HFF-Myc (cell line): ENCODE data around the gene TRO.

Source experiments
- DNase-seq: peaks from one replicate; pipeline ENCODE4 v3.0.0-alpha.2; 2011; ENCODE audit warnings: low read depth; ENCODE audit errors: extremely low read depth
- H3K4me3 ChIP-seq: replicated peaks from 2 replicates; pipeline ENCODE4 v1.5.1; 2011; ENCODE audit warnings: low read depth, mild to moderate bottlenecking, control low read depth, low read length
- TF ChIP-seq, protein P1 (sequence below): IDR thresholded peaks from 2 replicates; pipeline ENCODE4 v1.5.1; 2012; ENCODE audit warnings: mild to moderate bottlenecking, low read depth, low read length, control low read depth; ENCODE audit errors: missing control alignments

The TRO gene, protein sequence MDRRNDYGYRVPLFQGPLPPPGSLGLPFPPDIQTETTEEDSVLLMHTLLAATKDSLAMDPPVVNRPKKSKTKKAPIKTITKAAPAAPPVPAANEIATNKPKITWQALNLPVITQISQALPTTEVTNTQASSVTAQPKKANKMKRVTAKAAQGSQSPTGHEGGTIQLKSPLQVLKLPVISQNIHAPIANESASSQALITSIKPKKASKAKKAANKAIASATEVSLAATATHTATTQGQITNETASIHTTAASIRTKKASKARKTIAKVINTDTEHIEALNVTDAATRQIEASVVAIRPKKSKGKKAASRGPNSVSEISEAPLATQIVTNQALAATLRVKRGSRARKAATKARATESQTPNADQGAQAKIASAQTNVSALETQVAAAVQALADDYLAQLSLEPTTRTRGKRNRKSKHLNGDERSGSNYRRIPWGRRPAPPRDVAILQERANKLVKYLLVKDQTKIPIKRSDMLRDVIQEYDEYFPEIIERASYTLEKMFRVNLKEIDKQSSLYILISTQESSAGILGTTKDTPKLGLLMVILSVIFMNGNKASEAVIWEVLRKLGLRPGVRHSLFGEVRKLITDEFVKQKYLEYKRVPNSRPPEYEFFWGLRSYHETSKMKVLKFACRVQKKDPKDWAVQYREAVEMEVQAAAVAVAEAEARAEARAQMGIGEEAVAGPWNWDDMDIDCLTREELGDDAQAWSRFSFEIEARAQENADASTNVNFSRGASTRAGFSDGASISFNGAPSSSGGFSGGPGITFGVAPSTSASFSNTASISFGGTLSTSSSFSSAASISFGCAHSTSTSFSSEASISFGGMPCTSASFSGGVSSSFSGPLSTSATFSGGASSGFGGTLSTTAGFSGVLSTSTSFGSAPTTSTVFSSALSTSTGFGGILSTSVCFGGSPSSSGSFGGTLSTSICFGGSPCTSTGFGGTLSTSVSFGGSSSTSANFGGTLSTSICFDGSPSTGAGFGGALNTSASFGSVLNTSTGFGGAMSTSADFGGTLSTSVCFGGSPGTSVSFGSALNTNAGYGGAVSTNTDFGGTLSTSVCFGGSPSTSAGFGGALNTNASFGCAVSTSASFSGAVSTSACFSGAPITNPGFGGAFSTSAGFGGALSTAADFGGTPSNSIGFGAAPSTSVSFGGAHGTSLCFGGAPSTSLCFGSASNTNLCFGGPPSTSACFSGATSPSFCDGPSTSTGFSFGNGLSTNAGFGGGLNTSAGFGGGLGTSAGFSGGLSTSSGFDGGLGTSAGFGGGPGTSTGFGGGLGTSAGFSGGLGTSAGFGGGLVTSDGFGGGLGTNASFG (N-terminal part only)

DNA sequence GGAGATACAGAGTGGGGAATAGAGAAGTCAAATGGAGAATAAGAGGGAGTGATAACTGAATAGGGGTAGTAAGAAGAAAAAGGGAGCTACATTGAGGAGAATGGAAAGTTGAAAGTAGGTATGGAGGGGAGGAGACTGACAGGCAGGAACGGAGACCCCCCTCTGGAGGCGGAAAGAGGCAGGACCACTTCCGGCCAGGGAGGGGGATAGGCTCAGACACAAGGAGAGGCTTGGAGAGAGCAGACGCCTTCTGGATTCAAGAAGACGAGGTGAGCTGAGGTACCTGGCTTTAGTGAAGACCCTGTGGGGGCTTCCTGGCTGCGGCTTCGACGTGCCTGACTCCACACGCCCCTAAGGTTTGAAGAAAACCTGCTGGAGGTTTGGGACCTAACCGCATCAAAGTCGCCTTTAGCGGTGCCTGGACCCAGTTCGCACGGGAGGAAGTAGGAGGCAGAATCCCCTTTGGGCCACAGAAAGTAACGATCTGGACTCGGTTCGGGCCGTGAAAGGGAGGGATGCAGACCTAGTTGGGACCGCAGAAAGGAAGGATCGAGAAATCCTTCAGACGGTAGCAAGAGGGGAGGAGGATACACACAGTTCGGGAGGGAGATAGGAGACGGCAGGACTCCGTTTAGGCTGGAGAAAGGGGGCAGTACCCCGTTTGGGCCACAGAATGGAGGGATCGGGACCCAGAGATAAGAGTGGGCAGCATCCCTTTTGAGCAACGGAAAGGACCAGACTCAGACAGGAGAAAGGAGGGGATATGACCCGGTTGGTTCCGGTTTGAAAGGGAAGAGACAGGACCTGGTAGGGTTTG is at the start of gene TRO:
Gene TRO, plus strand, starts transcription at position 215 of the 817 bp plus-strand sequence. CDS start 1,423 bp downstream, outside the sequence.
- peak within 1 kb of the TSS; percentile 56 for H3K4me3 ChIP-seq
- no peak for DNase-seq
- TF ChIP-seq, protein P1, sequence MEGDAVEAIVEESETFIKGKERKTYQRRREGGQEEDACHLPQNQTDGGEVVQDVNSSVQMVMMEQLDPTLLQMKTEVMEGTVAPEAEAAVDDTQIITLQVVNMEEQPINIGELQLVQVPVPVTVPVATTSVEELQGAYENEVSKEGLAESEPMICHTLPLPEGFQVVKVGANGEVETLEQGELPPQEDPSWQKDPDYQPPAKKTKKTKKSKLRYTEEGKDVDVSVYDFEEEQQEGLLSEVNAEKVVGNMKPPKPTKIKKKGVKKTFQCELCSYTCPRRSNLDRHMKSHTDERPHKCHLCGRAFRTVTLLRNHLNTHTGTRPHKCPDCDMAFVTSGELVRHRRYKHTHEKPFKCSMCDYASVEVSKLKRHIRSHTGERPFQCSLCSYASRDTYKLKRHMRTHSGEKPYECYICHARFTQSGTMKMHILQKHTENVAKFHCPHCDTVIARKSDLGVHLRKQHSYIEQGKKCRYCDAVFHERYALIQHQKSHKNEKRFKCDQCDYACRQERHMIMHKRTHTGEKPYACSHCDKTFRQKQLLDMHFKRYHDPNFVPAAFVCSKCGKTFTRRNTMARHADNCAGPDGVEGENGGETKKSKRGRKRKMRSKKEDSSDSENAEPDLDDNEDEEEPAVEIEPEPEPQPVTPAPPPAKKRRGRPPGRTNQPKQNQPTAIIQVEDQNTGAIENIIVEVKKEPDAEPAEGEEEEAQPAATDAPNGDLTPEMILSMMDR, result peak; percentile 12

- H3K4me3 ChIP-seq, result no peak overlapping the region
- TF ChIP-seq, protein P1, result no peak
- DNase-seq, result no peak
These were observed 34.9 kb upstream of the TRO start for GRCh38 chrX:54885740-54886139.

DNA sequence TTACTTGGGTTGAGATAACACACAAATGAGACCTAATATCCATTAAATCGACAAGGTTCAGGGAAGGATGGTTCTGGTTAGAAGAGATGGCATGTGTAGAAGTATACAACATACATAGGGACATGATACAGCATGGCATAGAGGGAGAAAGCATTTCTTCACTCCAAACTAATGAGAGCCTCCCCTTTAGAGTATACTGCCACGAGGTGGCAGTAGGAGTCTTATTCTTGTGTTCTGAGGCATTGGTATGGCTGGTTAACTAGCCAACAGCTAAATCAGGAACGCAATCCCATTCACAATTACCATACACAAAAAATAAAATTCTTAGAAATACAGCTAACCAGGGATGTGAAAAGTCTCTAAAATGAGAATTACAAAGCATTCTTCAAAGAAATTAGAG is 29.1 kb upstream of the TRO start:
- TF ChIP-seq, protein P1, result peak; percentile 31
- no peak for DNase-seq
- H3K4me3 ChIP-seq, result no peak overlapping the region

- DNase-seq, result no peak
- TF ChIP-seq, protein P1, result no peak
- no peak overlapping the region for H3K4me3 ChIP-seq
These were observed 26.5 kb upstream of the TRO start for GRCh38 chrX:54894159-54894558.

- no peak for DNase-seq
- TF ChIP-seq, protein P1, result no peak
- no peak overlapping the region for H3K4me3 ChIP-seq
These were observed 10.7 kb upstream of the TRO start for GRCh38 chrX:54909941-54910340.
